Measurements from ENCODE around the gene CAMK1D.

- TF ChIP-seq, protein P1, sequence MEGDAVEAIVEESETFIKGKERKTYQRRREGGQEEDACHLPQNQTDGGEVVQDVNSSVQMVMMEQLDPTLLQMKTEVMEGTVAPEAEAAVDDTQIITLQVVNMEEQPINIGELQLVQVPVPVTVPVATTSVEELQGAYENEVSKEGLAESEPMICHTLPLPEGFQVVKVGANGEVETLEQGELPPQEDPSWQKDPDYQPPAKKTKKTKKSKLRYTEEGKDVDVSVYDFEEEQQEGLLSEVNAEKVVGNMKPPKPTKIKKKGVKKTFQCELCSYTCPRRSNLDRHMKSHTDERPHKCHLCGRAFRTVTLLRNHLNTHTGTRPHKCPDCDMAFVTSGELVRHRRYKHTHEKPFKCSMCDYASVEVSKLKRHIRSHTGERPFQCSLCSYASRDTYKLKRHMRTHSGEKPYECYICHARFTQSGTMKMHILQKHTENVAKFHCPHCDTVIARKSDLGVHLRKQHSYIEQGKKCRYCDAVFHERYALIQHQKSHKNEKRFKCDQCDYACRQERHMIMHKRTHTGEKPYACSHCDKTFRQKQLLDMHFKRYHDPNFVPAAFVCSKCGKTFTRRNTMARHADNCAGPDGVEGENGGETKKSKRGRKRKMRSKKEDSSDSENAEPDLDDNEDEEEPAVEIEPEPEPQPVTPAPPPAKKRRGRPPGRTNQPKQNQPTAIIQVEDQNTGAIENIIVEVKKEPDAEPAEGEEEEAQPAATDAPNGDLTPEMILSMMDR (conservative IDR thresholded peaks at IDR 0.05) = no peak
- TF ChIP-seq EZH2 (IDR thresholded peaks at IDR 0.05; ENCODE audit: low read depth) = no peak
Observed at GRCh38 chr10:12459762-12460161, 110.4 kb downstream of the CAMK1D start.

Measured in PC-9 (cell line).